Heart left ventricle (tissue), 16 donors: ENCODE results near the gene FREM1. TPM values are rescaled to one million over a fixed set of nuclear protein-coding genes. Genes with fewer than 3 reads are reported as not detected.

Experiments
- ATAC-seq, 4 donors: fragments of 200-7000 bp; cut with Tn5 transposase; one replicate each; pipeline ENCODE4 v1.9.1; 2020 to 2022; ENCODE audit warnings: moderate library complexity in 4 of 4, mild to moderate bottlenecking in 3 of 4, moderate number of reproducible peaks in 1 of 4
- DNase-seq, 5 donors: peaks; one replicate each; pipeline ENCODE4 v3.0.0-alpha.2; 2020
- H3K27ac ChIP-seq, 12 donors: fragments of 200-600 bp; sonication (generic) in 4 of 12; one replicate each; pipeline versions ENCODE4 v1.5.0 to v1.8.0; 2016 to 2022; ENCODE audit warnings: mild to moderate bottlenecking in 2 of 12
- H3K27me3 ChIP-seq, 9 donors: fragments of 200-600 bp; sonication (generic) in 2 of 9; one replicate each; pipeline versions ENCODE4 v1.5.1 to v1.8.0; 2016 to 2022; ENCODE audit warnings: mild to moderate bottlenecking in 3 of 9
- H3K36me3 ChIP-seq, 9 donors: fragments of 200-600 bp; sonication (generic) in 2 of 9; one replicate each; pipeline versions ENCODE4 v1.5.0 to v1.8.0; 2018 to 2022; ENCODE audit warnings: mild to moderate bottlenecking in 2 of 9
- H3K4me1 ChIP-seq, 12 donors: fragments of 200-600 bp; sonication (generic) in 4 of 12; one replicate each; pipeline versions ENCODE4 v1.5.0 to v1.8.0; 2016 to 2022; ENCODE audit warnings: mild to moderate bottlenecking in 3 of 12
- H3K4me3 ChIP-seq, 12 donors: fragments of 200-600 bp; sonication (generic) in 4 of 12; one replicate each; pipeline versions ENCODE4 v1.5.0 to v1.8.0; 2017 to 2022; ENCODE audit warnings: mild to moderate bottlenecking in 9 of 12, moderate library complexity in 4 of 12
- H3K9me3 ChIP-seq, 12 donors: fragments of 200-600 bp; sonication (generic) in 4 of 12; one replicate each; pipeline versions ENCODE4 v1.5.0 to v1.8.0; 2016 to 2022; ENCODE audit warnings: mild to moderate bottlenecking in 1 of 12
- CTCF ChIP-seq, 12 donors: fragments of 200-600 bp; sonication (generic) in 4 of 12; IDR thresholded peaks; one replicate each; pipeline versions ENCODE4 v1.5.0 to v1.8.0; 2018 to 2022; ENCODE audit warnings: antibody characterized with exemption in 12 of 12, mild to moderate bottlenecking in 5 of 12
- POLR2A ChIP-seq, 2 donors: fragments of 450-650 bp; IDR thresholded peaks; one replicate each; pipeline ENCODE4 v1.6.1; 2017; ENCODE audit warnings: antibody characterized with exemption in 2 of 2, mild to moderate bottlenecking in 2 of 2, moderate library complexity in 2 of 2
- WGBS, 4 donors: extraction: QIAGEN DNeasy Blood & Tissue Kit in 2 of 4; methylation state at CpG; one replicate each; pipeline versions ENCODE4 v1.1.5 to v1.1.7; 2013 to 2018; 5-methylcytosine and 5-hydroxymethylcytosine counted together
- intact Hi-C, 10 donors: fragments of 100-400 bp; cut with DNase I; formaldehyde crosslinking; loops; one replicate each; pipeline versions ENCODE4 v1.11.1 to v1.14.2; 2022
- polyA plus RNA-seq, 2 donors: library from polyadenylated mRNA; stranded (reverse); fragments of 200-250 nt; gene quantifications; one replicate each; pipeline ENCODE4 v1.2.3, GENCODE V29; 2013
- total RNA-seq, 9 donors: library from RNA; depleted of rRNA in 2 of 9; stranded (reverse); fragments of >200 nt in 2 of 9; fragmentation: NEBNext Ultra II Directional in 3 of 9; extraction: Animal tissue kit (Norgen Biotek cat#: 25700) in 3 of 9; gene quantifications; one replicate each; pipeline versions ENCODE4 v1.1.0 to v1.2.4, GENCODE V29; 2016 to 2023
- donor health status: ischemic (EF 13 %, LVEDD 7.1; RV severe dilation, severe dysfunction).
- donor health status: healthy with polysubstance abuse.
- donor health status: DM: no; HTN: yes; CAD: no.
- donor health status: DM: no; HTN: no; CAD: no.
- donor health status: ischemic (EF 25% LVEDD 6.9; RV normal size, moderate dysfunction).
- donor health status: ischemic (EF 25% LVEDD 5.7; RV mildly dilated, moderate dysfunction).
- donor health status: healthy.
- donor health status: DM: yes; HTN: yes; CAD: no.
- donor health status: ischemic (EF 35%, LVEDD 5.7; RV mildly dilated, moderate dysfunction).
- donor health status: nonischemic (EF 11% LVEDD 7.7; RV severe dilation, severe dysfunction).
- donor health status: DM: yes; HTN: yes; CAD: no.
- donor health status: PGD.
- donor health status: ischemic (EF 29% LVEDD 5.4; RV normal size, mild dysfunction).
- donor health status: nonischemic (EF 23%, LVEDD 6.1; RV moderate dilation, normal function).

FREM1 gene
- total and polyA plus RNA-seq, 11 donors = 0.29 to 6.5 (median 1.9) TPM

DNA sequence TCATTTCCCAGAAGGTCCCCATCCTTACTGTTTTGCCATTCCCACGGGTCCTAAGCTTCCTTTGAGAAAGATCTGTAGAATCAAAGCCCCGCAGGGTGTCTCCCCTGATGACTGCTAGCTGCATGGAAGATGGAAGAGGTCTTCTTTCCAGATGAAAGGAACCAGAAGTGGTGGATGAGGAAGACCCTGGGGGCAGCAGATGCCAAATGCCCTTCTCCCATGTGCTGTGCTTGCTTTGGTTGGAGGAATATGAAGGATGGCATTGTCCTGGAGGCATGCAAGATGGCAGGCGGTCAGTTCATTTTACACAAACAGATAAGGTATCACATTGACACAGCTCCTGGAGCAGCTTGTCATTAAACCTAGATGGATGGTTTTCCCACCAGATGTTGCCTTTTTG is 161.9 kb downstream of the FREM1 start:
- Histone ChIP-seq H3K36me3 (peaks cover 0 to 34% (median 0%) of the 10 kb centered on the region in 9 donors), H3K9me3 (no peaks in the 10 kb centered on the region), H3K27ac (no peak overlapping the region), H3K4me3 (no peak overlapping the region), H3K27me3 (no peaks in the 10 kb centered on the region), H3K4me1 (peaks cover 0 to 7% (median 0%) of the 10 kb centered on the region in 12 donors)
- TF ChIP-seq POLR2A (IDR thresholded peaks at IDR 0.05) (no peak), CTCF (IDR thresholded peaks at IDR 0.05) (no peak)
- intact Hi-C loops = no loop called here
- DNase-seq (no peak), ATAC-seq (no peak)
- 85 to 95% (median 90%) methylated on average over 3 of the region's 3 CpGs for WGBS, 4 donors

DNA sequence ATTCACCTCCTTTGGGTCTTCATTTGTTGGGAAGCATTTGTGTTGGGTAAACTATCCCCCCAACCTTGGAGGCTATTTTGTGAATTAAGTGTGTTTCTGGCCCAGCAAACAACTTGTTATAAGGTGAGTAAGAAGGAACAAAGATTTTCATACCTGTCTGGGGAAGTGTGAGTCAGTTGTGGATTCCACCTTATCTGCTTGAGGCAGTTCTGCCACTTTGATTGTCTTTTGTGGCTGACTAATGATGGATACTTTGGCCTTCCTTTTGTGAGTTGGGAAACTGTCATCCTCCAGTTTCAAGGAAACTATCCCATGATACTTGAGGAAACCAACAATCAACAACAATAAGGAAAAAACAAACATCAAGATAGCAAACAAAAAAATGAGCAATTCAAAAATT is 163.1 kb downstream of the FREM1 start:
- Histone ChIP-seq H3K27me3 (no peaks in the 10 kb centered on the region), H3K4me1 (peaks cover 0 to 7% (median 0%) of the 10 kb centered on the region in 12 donors), H3K9me3 (no peaks in the 10 kb centered on the region), H3K4me3 (no peak overlapping the region), H3K36me3 (peaks cover 0 to 46% (median 0%) of the 10 kb centered on the region in 9 donors), H3K27ac (no peak overlapping the region)
- intact Hi-C loops = no loop called here
- no peak for TF ChIP-seq CTCF (IDR thresholded peaks at IDR 0.05)
- no peak for TF ChIP-seq POLR2A (IDR thresholded peaks at IDR 0.05)
- ATAC-seq = no peak
- no peak for DNase-seq

GRCh38 chr9:14746626-14747025 is 163.6 kb downstream of the FREM1 start:
- peaks cover 0 to 7% (median 0%) of the 10 kb centered on the region in 12 donors for H3K4me1 ChIP-seq
- TF ChIP-seq POLR2A (IDR thresholded peaks at IDR 0.05) = no peak
- no peak for TF ChIP-seq CTCF (IDR thresholded peaks at IDR 0.05)
- H3K4me3 ChIP-seq = no peak overlapping the region
- no peaks in the 10 kb centered on the region for H3K9me3 ChIP-seq
- DNase-seq = no peak
- WGBS, 4 donors = 72 to 84% (median 83%) methylated on average over 3 of the region's 3 CpGs
- H3K27me3 ChIP-seq = no peaks in the 10 kb centered on the region
- H3K36me3 ChIP-seq = peaks cover 0 to 47% (median 0%) of the 10 kb centered on the region in 9 donors
- no peak for ATAC-seq
- intact Hi-C loops = no loop called here
- no peak overlapping the region for H3K27ac ChIP-seq

DNA sequence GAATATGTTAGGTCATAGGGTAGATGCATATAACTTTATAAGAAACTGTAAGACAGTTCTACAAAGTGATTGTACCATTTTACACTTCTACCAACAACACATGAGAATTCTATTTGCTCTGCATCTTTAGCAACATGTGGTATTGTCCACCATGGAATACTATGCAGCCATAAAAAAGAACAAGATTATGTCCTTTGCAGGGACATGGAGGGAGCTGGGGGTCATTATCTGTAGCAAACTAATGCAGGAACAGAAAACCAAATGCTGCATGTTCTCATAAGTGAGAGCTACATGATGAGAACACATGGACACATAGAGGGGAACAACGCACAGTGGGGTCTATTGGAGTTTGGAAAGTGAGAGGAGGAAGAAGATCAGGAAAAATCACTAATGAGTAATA is 165.5 kb downstream of the FREM1 start:
- Histone ChIP-seq H3K36me3 (peaks cover 0 to 47% (median 0%) of the 10 kb centered on the region in 9 donors), H3K4me1 (peaks cover 0 to 3% (median 0%) of the 10 kb centered on the region in 12 donors), H3K27me3 (no peaks in the 10 kb centered on the region), H3K4me3 (no peak overlapping the region), H3K27ac (no peak overlapping the region), H3K9me3 (no peaks in the 10 kb centered on the region)
- DNase-seq (no peak), ATAC-seq (no peak)
- TF ChIP-seq POLR2A (IDR thresholded peaks at IDR 0.05) (no peak), CTCF (IDR thresholded peaks at IDR 0.05) (no peak)
- 93 to 100% (median 99%) methylated on average over 1 of the region's 1 CpG for WGBS, 4 donors
- intact Hi-C loops = no loop called here
